NB4 (cell line): ENCODE results near the gene RNU7-1.

Experiments
- CTCF ChIP-seq: IDR thresholded peaks from one replicate; pipeline ENCODE4 v1.5.1; 2012; ENCODE audit warnings: low read depth, low read length
- MAX ChIP-seq: IDR thresholded peaks from 2 replicates; pipeline ENCODE4 v1.6.1; 2011; ENCODE audit warnings: low read depth, low read length

GRCh38 chr12:6979021-6979420, 35.4 kb downstream of the RNU7-1 start:
- no peak for TF ChIP-seq MAX
- TF ChIP-seq CTCF, result no peak
